ENCODE results near the gene RRP1. TPM values are rescaled to one million over a fixed set of nuclear protein-coding genes. Genes with fewer than 3 reads are reported as not detected.

RRP1 gene
- total and polyA plus RNA-seq, 5 donors from 2014 or later = 12.1 to 24.1 (median 14.8) TPM

DNA sequence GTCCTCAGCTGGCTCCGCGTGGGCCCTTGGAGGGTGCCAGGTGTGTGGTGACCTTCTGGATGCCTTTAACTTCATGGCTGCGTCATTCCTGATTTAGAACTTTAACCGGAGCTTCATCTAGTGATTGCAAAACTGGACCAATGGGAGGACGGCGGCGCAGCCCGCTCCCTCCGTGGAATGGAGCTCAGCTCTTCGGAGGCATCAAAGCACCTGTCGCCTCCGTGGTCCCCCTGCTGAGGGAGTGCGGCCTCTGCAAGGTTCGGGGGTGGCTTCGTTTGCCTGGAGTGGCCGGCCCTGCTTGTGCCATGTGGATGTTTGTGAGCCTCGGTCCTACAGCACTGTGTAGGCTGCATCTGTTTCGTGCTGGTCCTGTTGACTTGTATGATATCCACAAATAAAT, 27.5 kb upstream of the RRP1 start:
- Histone ChIP-seq H3K27ac (ENCODE audit: insufficient read depth, low read length, poor library complexity, severe bottlenecking) (no peak overlapping the region), H3K27me3 (ENCODE audit: control insufficient read depth, insufficient read depth, low read length) (no peaks in the 10 kb centered on the region), H3K4me3 (ENCODE audit: low read depth, low read length) (no peak overlapping the region), H3K36me3 (ENCODE audit: control insufficient read depth, insufficient read depth, low read length) (peaks cover 4% of the 10 kb centered on the region), H3K9me3 (ENCODE audit: control insufficient read depth in 2 of 2, low read length in 2 of 2) (no peaks in the 10 kb centered on the region), H3K4me1 (ENCODE audit: control insufficient read depth, insufficient read depth, low read length, poor library complexity, severe bottlenecking) (no peaks in the 10 kb centered on the region)
- H3K9me3 Mint-ChIP-seq = no peaks in the 10 kb centered on the region
- H3K27me3 Mint-ChIP-seq = no peaks in the 10 kb centered on the region
- no peaks in the 10 kb centered on the region for H3K4me1 Mint-ChIP-seq
- no peak overlapping the region for H3K27ac Mint-ChIP-seq
- ATAC-seq (ENCODE audit: low read depth in 2 of 2) (no peak), DNase-seq (no peak)
- peaks cover 8% of the 10 kb centered on the region for H3K36me3 Mint-ChIP-seq
- H3K4me3 Mint-ChIP-seq = no peak overlapping the region

- Mint-ChIP-seq H3K9me3 (no peaks in the 10 kb centered on the region), H3K4me3 (no peak overlapping the region), H3K27me3 (no peaks in the 10 kb centered on the region), H3K4me1 (no peaks in the 10 kb centered on the region), H3K36me3 (peaks cover 8% of the 10 kb centered on the region), H3K27ac (peak overlapping the region in 1 of 3 donors; percentile 11)
- peaks cover 4% of the 10 kb centered on the region for H3K36me3 ChIP-seq (ENCODE audit: control insufficient read depth, insufficient read depth, low read length)
- H3K4me1 ChIP-seq (ENCODE audit: control insufficient read depth, insufficient read depth, low read length, poor library complexity, severe bottlenecking) = no peaks in the 10 kb centered on the region
- no peaks in the 10 kb centered on the region for H3K9me3 ChIP-seq (ENCODE audit: control insufficient read depth in 2 of 2, low read length in 2 of 2)
- no peak overlapping the region for H3K27ac ChIP-seq (ENCODE audit: insufficient read depth, low read length, poor library complexity, severe bottlenecking)
- ATAC-seq (ENCODE audit: low read depth in 2 of 2) (no peak), DNase-seq (no peak)
- no peak overlapping the region for H3K4me3 ChIP-seq (ENCODE audit: low read depth, low read length)
- H3K27me3 ChIP-seq (ENCODE audit: control insufficient read depth, insufficient read depth, low read length) = no peaks in the 10 kb centered on the region
Measured at GRCh38 chr21:43762303-43763128, 26.9 kb upstream of the RRP1 start.

GRCh38 chr21:43763901-43764523, 25.4 kb upstream of the RRP1 start:
- Mint-ChIP-seq H3K27ac (peak overlapping the region in 1 of 3 donors; percentile 26), H3K9me3 (peaks cover 0 to 2% (median 0%) of the 10 kb centered on the region in 7 donors), H3K4me1 (no peaks in the 10 kb centered on the region), H3K27me3 (no peaks in the 10 kb centered on the region), H3K4me3 (no peak overlapping the region), H3K36me3 (peaks cover 5% of the 10 kb centered on the region)
- H3K27me3 ChIP-seq (ENCODE audit: control insufficient read depth, insufficient read depth, low read length) = no peaks in the 10 kb centered on the region
- H3K36me3 ChIP-seq (ENCODE audit: control insufficient read depth, insufficient read depth, low read length) = no peaks in the 10 kb centered on the region
- no peak for ATAC-seq (ENCODE audit: low read depth in 2 of 2)
- H3K4me1 ChIP-seq (ENCODE audit: control insufficient read depth, insufficient read depth, low read length, poor library complexity, severe bottlenecking) = no peaks in the 10 kb centered on the region
- no peaks in the 10 kb centered on the region for H3K9me3 ChIP-seq (ENCODE audit: control insufficient read depth in 2 of 2, low read length in 2 of 2)
- H3K4me3 ChIP-seq (ENCODE audit: low read depth, low read length) = no peak overlapping the region
- no peak for DNase-seq
- H3K27ac ChIP-seq (ENCODE audit: insufficient read depth, low read length, poor library complexity, severe bottlenecking) = no peak overlapping the region

- H3K9me3 ChIP-seq (ENCODE audit: control insufficient read depth in 2 of 2, low read length in 2 of 2) = no peaks in the 10 kb centered on the region
- ATAC-seq (ENCODE audit: low read depth in 2 of 2) (no peak), DNase-seq (no peak)
- Mint-ChIP-seq H3K9me3 (peaks cover 0 to 2% (median 0%) of the 10 kb centered on the region in 7 donors), H3K36me3 (peaks cover 5% of the 10 kb centered on the region), H3K4me3 (no peak overlapping the region), H3K27me3 (no peaks in the 10 kb centered on the region), H3K4me1 (no peaks in the 10 kb centered on the region), H3K27ac (no peak overlapping the region)
- H3K4me3 ChIP-seq (ENCODE audit: low read depth, low read length) = no peak overlapping the region
- H3K4me1 ChIP-seq (ENCODE audit: control insufficient read depth, insufficient read depth, low read length, poor library complexity, severe bottlenecking) = no peaks in the 10 kb centered on the region
- no peak overlapping the region for H3K27ac ChIP-seq (ENCODE audit: insufficient read depth, low read length, poor library complexity, severe bottlenecking)
- no peaks in the 10 kb centered on the region for H3K36me3 ChIP-seq (ENCODE audit: control insufficient read depth, insufficient read depth, low read length)
- no peaks in the 10 kb centered on the region for H3K27me3 ChIP-seq (ENCODE audit: control insufficient read depth, insufficient read depth, low read length)
Measured at GRCh38 chr21:43764576-43765495, 24.5 kb upstream of the RRP1 start.

- no peak overlapping the region for H3K27ac Mint-ChIP-seq
- ATAC-seq (ENCODE audit: low read depth in 2 of 2) (no peak), DNase-seq (no peak)
Measured at GRCh38 chr21:43766734-43767497, 22.5 kb upstream of the RRP1 start.

DNA sequence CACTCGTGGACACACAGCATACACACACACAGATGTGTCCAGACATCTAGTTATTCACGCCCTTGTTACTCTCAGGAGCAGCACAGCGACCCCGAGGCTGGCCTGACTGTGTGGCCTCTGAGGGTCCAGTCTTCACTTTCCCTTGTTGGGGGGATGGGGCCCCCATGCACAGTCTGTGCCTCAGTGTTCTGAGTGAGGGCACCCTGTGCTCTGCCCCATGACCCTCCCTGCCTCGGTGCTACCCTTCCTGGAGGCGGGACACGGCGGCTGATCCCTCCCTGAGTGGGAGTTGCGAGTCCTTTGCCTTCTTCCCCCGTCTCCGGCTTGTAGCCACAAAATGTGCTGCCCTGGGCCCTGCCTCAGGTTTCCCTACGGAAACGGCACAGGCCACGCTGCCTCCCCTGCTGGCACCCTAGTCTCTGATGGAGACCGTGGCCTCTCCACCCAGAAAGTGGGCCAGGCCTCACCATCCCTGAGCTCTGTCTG, 21.8 kb upstream of the RRP1 start:
- no peaks in the 10 kb centered on the region for H3K36me3 ChIP-seq (ENCODE audit: control insufficient read depth, insufficient read depth, low read length)
- no peaks in the 10 kb centered on the region for H3K27me3 ChIP-seq (ENCODE audit: control insufficient read depth, insufficient read depth, low read length)
- Mint-ChIP-seq H3K4me1 (no peaks in the 10 kb centered on the region), H3K27ac (peak overlapping the region in 1 of 3 donors; percentile 75), H3K27me3 (no peaks in the 10 kb centered on the region), H3K36me3 (peaks cover 5% of the 10 kb centered on the region), H3K4me3 (no peak overlapping the region), H3K9me3 (peaks cover 0 to 2% (median 0%) of the 10 kb centered on the region in 7 donors)
- ATAC-seq (ENCODE audit: low read depth in 2 of 2) (no peak), DNase-seq (no peak)
- no peak overlapping the region for H3K27ac ChIP-seq (ENCODE audit: insufficient read depth, low read length, poor library complexity, severe bottlenecking)
- no peaks in the 10 kb centered on the region for H3K4me1 ChIP-seq (ENCODE audit: control insufficient read depth, insufficient read depth, low read length, poor library complexity, severe bottlenecking)
- no peaks in the 10 kb centered on the region for H3K9me3 ChIP-seq (ENCODE audit: control insufficient read depth in 2 of 2, low read length in 2 of 2)
- no peak overlapping the region for H3K4me3 ChIP-seq (ENCODE audit: low read depth, low read length)

More at GRCh38 chr21:43766734-43767497, 22.5 kb upstream of the RRP1 start:
- Histone ChIP-seq H3K36me3 (ENCODE audit: control insufficient read depth, insufficient read depth, low read length) (no peaks in the 10 kb centered on the region), H3K4me1 (ENCODE audit: control insufficient read depth, insufficient read depth, low read length, poor library complexity, severe bottlenecking) (no peaks in the 10 kb centered on the region), H3K9me3 (ENCODE audit: control insufficient read depth in 2 of 2, low read length in 2 of 2) (no peaks in the 10 kb centered on the region), H3K27ac (ENCODE audit: insufficient read depth, low read length, poor library complexity, severe bottlenecking) (no peak overlapping the region), H3K4me3 (ENCODE audit: low read depth, low read length) (no peak overlapping the region), H3K27me3 (ENCODE audit: control insufficient read depth, insufficient read depth, low read length) (no peaks in the 10 kb centered on the region)
- Mint-ChIP-seq H3K4me3 (no peak overlapping the region), H3K27me3 (no peaks in the 10 kb centered on the region), H3K36me3 (peaks cover 5% of the 10 kb centered on the region), H3K9me3 (peaks cover 0 to 2% (median 0%) of the 10 kb centered on the region in 7 donors), H3K4me1 (no peaks in the 10 kb centered on the region)

Measured in CD4-positive, CD25-positive, alpha-beta regulatory T cell (primary cell).